ENCODE data around the gene DUS1L.

Gene DUS1L

DNA sequence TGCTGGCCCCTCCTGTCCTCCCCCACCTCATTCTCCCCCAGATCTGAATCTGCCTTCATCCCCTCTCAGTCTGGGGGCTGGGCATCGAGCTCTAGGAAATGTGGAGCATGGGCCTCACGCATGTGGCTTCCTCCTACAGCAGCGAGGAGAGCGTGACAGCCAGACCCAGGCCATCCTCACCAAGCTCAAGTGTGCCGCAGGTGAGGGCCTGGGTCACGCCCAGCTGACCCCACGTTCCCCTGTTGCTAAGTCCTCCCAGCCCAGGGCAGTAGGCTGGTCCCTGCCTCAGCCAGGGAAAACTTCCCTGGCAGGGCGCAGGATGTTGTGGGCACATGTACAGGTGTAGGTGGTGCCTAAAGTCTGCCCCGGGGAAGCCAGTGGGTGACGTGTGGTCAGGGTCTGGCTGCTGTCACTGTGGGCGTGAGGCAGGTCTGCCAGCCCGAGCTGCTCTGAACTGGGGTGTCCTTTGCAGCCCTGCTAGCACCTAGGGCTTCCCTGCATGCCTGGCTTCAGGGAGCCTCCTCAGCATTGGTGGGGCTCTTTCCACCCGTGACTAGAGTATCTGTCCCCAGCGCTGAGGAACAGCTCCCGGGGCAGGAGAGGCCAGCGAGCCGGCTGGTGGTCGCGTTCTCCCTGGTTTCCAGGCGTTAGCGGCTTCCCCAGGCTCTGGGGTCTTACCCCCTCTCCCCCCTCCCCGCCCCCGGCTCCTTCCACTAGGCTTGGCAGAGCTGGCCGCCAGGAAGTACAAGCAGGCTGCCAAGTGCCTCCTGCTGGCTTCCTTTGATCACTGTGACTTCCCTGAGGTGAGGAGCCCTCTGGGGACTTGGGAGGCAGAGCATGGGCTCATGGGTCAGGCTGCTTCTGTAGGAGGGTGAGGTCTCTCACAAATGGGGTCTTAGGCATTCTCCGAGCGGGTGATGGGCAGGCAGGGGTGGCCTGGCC lies 10.3 kb downstream of the DUS1L start:
- DNase-seq (ENCODE audit: low spot score): no peak

DNA sequence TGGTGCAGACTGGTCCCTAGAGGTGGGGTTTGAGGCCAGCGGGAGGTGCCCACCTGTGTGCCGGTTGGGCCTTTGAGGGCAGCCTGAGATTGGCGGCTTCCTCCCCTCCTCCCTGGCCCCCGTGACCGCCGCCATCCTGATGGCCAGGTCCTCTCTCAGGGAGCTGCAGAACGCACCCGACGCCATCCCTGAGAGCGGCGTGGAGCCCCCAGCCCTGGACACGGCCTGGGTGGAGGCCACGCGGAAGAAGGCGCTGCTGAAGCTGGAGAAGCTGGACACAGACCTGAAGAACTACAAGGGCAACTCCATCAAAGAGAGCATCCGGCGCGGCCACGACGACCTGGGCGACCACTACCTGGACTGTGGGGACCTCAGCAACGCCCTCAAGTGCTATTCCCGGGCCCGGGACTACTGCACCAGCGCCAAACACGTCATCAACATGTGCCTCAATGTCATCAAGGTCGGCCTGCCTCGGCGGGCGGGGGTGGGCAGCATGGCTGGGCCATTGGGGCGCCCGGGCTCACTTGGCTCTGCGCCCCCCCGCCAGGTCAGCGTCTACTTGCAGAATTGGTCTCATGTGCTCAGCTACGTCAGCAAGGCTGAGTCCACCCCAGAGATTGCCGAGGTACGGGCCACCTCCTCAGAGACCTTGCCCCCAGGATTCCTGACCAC lies 11.1 kb downstream of the DUS1L start:
- no peak for DNase-seq (ENCODE audit: low spot score)

DNA sequence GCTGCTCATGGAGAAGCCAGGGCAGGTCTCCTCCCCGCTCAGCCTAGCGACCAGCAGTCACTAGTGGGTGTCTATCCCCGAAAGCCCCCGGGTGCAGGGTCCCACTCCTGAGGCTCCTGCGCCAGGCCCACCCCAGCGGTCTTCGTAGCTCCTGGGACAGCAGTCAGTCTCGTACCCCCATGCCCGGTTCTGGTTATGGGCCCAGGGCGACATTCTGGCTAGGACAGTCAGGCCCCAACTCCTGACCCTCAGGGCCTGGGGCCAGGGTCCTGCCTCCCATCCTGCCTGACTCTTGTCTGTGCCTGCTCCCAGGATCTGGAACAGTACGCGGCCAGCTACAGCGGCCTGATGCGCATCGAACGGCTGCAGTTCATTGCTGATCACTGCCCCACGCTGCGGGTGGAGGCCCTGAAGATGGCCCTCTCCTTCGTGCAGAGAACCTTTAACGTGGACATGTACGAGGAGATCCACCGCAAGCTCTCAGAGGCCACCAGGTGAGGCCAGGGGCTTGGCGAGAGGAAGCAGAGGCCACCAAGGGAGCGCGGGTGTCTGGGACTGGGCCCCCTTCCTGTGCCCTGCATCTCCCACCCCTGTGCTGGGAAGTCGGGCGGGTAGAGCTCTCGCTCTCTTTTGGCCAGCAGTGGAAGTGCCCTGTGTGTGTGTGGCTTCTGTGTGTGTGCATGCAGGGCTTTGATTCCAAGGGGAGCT lies 11.9 kb downstream of the DUS1L start:
- DNase-seq (ENCODE audit: low spot score): no peak

DNA sequence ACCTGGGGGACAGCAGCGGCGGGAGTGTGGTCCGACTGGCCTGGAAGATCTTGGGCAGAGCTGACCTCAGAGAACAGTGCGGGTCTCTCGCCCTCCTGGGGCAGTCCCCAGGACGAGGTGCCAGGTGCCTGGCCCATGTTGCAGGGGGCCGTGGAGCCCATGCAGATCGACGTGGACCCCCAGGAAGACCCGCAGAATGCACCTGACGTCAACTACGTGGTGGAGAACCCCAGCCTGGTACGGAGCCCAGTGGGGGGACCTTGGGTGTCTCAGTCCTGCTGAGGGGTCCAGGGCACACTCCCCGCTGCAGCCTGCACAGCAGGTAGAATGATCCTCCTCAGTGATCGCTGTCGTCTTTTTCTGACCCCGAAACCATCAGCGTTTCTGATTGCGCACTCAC lies 12.5 kb downstream of the DUS1L start:
- no peak for DNase-seq (ENCODE audit: low spot score)

DNA sequence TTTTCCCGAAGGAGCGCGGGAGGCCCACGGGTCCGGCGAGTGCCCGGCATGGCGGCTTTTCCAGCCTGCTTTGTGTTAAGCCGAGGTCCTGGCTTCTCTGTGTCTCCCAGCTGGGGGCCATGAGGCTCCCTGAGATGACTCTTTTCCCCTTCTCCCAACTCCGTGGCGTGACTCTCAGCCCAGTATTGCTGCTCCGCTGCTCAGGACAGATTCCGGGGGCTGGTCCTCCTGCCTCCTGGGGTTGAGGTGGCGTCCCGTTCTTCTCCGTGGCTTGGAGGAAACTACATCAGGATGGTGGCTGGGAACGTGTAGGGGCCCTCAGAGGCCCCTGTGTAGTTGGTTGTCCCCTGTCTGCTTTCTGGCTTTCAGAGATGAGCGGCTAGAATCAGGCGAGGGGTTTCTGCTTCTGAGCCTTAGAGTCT lies 13.0 kb downstream of the DUS1L start:
- no peak for DNase-seq (ENCODE audit: low spot score)

DNA sequence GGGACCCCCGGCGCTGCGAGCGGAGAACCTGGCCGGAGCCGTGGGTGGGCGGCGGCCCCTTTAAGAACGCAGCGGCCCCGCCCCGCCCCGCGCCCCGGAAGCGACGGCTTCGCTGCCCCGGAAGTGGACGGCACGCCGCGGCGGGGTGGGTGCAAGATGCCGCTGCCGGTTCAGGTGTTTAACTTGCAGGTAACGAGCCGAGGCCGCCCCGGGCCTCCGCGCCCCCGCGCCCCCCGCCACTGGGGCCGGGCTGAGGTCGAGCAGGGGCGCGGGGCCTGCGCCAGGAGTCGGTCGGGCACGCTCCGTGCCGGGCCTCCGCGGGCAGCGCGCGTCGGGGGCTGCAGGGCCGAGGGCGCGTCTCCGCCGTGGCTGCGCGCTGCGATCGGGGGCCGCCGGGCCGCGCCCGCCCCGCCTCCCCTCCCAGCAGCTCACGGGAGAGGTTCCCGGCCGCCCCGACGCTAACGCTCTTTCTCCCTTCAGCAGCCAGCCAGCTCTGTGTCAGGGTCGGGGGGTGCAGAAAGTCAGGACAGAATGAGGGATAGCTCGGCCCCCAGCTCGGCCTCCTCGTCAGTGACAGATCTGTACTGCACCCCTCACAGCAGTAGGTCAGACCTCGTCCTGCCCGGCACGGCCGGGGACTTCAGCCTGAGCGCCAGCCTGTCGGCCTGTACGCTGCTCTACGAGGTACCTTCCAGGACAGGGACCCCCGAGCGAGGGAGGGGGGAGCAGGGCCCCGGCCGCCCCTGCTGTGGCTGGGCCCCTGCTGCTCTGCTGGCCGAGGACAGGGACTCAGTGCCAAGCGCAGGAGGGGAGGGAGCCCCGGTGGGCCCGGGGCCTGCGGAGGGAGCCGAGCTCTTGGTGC lies 13.6 kb downstream of the DUS1L start, which contains the start of the genes GPS1 and RFNG:
Gene GPS1, plus strand, starts transcription at position 123 of the 862 bp plus-strand sequence. Its CDS starts 34 bp downstream, at position 157.
Gene RFNG, minus strand, starts transcription at position 36 of the 862 bp plus-strand sequence. CDS start 45 bp downstream, outside the sequence.
- peak; percentile 78 for DNase-seq (ENCODE audit: low spot score)

DNA sequence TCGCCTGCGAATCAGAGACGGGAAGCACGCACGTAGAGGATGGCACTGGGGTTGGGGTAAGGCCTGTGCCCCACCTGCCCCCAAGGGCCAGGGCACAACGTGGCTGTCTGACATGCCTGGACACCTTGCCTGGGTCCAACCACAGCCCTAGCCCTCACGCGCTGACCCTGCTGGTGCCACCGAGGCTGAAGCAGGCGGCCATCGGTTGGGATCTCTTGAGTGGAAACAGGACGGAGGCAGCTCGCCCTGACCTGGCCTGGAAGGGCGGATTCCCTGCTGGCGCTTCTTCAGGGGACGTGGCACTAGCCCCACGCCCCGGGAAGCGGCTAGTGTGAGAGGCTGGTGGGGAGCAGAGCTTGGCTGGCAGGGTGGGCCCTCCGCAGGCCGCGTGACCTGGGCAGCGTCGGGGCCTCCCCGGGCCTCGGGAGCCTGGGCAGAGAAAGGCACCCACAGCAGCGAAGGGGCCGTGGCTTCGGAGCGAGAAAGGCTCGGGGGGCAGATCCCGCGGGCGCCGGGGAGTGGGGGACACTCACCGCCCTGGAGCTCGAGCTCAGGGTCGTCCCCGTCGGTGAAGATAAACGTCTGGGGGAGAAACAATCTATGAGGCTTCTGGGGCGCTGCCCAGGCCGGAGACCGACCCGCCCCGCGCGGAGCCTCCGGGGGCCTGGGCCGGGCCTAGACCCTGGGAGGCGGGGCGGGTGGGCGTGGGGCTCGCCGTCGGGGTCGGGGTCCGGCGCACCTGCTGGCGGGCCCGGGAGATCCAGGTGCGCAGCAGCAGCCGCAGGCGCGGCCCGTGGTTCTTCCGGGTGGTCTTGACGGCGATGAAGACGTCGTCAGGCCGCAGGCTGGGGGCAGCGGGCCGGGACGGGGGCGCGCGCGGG lies 14.6 kb downstream of the DUS1L start:
- no peak for DNase-seq (ENCODE audit: low spot score)

DNA sequence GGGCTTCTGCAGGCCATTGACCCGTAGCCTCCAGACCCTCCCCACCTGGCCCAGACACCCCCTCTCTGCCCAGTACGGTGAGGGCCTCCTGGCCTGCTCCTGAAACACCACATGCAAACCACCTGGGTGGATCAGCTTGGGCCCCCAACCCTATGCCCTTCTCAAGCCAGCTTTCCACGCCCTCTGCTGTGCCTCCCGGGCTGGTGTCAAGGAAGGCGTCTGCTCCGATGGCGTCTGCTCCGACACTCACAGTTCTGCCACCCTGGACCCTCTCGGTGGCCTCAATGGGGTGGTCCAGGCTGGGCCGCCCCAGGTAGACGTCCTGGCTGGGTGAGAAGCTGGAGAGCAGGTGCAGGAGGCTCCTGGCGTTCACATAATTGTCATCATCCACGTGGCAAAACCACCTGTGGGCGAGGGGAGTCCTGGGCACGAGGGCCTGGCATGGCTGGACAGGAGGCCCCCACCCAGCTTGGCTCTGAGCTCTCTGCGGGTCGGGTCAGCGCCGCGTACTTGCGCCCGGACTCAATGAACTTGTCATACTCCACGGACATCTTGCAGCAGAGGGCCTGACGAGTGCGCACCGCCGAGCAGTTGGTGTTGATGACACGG lies 15.3 kb downstream of the DUS1L start:
- DNase-seq (ENCODE audit: low spot score): no peak

DNA sequence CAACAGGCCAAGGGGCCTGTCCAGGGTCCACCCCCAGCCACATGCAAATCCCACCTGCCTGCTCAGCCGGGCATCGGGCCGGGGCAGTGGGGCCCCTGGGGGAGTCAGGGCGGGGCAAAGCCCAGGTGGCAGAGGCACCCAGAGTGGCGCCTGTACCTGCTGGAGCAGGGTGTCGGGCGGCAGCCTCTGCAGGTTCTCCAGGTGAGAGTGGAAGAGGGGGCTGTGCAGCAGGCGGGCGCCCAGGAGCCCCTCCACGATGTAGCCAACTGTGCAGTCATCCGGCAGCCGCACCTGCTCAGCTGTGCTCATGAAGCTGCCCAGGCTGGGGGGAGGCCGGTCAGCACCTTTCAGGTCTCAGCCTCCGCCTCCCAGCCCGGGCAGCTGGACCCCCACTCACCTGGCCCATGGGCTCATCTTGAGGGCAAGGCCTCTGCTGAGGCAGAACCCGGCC lies 16.1 kb downstream of the DUS1L start:
- no peak for DNase-seq (ENCODE audit: low spot score)

DNA sequence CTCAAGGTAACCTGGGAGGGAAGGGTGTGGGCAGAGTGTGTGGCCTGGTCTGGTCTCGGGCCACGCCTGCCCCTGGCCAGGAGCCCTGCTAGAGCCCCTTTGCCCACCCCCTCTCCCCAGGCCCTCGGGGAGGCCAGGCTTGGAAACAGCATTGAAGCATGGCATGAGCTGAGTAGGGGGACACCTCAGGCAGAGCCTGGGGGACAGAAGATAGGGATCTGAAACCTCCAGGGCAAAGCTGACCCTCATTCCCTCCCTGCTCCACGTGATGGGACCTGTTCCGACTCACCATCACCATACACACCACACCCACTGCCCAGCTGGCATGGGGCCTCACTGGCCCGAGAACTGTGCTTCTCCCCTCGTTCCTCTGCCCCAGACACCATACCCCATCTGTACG lies 16.5 kb downstream of the DUS1L start:
- DNase-seq (ENCODE audit: low spot score): no peak

DNA sequence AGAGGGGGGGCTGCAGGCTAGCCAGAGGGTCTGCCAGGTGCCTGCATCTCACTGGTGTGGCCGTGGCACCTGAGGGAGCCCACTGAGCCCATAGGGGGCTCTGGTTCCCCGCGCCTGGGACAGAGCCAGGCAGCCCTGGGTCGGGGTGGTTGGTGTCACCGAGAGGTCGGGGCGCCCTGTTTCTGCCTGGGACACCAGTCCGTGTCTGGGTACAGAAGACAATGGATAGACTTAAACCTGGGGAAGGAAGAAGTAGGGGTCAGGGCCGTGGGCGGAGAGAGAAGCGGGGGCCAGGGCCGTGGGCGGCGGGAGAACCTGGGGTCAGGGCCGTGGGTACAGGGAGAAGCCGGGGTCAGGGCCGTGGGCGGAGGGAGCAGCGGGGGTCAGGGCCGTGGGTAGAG lies 17.0 kb downstream of the DUS1L start:
- DNase-seq (ENCODE audit: low spot score): no peak

DNA sequence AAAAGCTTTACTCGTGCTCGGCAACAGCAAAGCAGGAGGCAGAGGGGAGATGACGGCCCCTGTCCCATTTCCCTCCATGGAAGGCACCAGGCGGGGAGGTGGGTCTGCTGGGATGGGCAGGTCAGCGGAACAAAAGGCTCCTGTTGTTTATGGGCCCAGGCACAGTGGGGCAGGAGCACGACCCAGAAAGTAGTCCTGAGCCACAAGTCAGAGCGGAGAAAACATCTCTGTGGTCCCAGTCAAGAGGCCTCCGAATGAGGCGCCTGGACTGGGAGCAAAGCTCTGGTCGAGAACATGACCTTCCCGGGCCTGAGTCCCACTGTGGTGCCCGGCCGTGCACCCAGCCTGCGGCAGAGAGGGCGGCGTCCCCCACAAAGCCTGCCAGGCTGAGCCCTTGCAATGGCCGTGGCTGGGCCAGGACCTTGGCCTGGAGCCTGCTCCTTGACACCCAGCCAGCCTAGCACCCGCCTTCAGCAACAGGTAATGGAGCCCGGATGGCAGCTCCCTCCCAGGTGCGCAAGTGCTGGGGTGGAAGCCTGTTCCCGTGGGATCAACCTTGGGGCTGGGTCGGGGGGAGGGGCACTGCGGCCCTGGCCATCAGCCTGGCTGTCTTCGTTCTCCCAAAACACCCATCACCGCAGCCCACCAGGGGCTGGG lies 17.6 kb downstream of the DUS1L start:
- DNase-seq (ENCODE audit: low spot score): no peak

DNA sequence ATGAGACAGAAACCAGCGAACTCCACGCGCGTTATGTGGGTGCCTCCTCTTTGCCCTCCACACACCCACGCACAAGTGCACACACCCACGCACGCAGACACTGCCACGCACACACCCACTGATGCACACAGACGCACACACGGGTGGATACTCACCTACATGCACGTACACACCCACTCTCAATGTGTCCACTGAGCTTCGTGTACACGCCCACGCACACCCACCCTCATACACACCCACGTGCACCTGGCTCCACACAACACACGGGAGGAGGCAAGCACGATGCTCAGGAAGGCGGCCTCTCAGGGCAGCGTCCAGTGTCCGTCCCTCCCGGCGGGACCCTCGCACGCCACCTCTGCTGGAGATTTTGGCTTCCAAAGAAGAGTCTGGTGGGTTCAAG lies 18.2 kb downstream of the DUS1L start:
- DNase-seq (ENCODE audit: low spot score): no peak

DNA sequence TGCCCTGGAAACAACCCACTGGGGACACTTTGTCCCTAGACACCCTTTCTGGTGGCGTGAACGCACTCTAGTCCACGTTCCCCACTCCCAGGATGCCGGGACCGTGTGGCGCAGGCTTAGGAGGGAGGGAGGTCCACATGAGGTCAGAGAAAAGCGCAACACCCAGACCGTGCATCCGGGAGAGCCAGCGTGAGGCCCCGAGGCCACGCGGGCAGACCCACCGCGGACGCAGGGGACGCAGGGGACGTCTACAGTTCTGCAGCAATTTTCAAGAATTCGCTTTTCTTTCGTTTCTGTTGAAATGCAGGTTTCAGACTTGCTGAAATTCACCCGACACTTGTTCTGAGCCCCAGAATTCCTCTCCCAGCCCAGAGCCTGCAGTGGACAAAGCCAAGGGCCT lies 18.7 kb downstream of the DUS1L start:
- DNase-seq (ENCODE audit: low spot score): no peak

DNA sequence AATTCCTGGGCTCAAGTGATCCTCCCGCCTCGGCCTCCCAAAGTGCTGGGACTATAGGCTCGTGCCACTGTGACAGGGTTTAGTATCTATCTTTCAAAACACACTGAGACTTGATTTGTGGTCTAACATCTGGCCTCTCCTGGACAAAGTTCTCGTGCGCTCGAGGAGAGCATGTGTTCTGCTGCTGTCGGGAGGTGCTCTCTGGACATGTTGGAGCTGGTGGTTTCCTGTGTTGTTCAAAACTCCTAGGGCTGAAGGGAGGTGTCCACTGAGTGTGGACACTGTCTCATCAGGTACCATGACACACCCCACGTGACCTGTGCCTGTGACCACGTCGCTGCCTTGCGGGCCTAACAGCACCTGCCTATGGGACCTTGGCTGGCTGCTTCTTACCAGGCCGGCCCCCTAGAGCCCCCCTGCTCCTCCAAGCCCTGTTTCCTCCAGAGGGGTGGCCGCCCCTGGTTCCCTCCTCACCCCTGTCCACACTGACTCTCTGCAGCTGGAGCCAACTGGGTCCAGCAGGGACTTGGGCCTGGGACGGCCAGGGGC lies 19.6 kb downstream of the DUS1L start:
- no peak for DNase-seq (ENCODE audit: low spot score)

DNA sequence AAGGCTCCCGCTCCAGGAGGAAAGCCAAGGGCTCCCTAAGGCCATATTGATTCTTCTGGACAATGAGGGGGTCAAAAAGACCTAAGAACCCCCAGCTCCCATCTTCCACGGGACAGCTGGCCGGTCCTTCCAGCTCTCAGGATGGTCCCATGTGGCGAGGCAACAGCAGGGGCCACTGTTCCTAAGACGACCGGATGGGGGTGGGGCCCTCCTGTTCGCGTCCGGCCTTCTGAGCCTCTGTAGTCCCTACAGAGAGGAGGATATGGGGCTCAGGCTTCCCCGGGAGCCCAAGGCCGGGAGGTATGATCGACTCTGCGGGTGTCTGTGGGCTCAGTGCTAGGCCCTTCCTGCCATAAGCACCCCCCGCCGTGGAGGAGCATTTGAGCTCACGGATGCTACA lies 22.1 kb downstream of the DUS1L start:
- DNase-seq (ENCODE audit: low spot score): no peak

DNA sequence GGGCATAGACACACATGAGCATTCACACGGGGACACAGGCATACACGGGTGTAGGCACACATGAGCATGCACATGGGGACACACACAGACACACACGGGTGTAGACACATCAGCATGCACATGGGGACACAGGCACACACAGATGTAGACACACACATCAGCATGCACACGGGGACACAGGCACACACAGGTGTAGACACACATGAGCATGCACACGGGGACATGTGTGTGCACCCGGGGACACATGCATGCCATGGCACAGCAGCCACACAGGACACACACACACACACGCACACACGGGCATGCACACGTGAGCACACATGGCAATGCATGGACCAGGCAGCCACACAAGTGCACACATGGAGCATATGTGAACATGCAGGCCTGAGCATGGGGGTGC lies 23.0 kb downstream of the DUS1L start:
- DNase-seq (ENCODE audit: low spot score): no peak

DNA sequence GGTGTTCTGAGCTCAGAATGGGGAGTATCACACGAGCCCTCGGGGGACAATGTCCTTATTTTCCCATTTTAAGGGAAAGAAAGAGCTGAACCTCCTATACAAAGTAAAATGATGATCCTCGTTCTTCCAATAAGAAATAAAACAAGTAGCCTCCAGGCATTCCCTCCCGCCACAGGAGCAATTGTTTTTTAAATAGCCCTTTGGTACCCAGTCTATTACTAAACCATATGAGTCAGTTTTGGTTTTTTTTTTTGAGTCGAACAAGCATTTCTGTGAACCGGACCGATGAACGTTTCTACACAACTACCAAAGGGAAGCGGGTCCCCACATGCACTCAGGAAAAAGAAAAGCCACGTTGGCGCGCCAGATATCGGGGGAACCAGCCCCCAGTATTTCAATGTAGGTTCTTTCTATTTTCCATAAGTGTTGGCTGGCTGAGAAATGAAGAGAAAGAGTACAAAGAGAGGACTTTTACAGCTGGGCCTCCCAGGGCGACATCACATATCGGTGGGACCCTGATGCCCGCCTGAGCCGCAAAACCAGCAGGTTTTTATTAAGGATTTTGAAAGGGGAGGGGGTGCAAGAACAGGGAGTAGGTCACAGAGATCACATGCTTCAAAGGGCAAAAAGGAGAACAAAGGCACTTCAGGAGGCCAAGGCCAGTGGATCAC lies 24.3 kb downstream of the DUS1L start:
- DNase-seq (ENCODE audit: low spot score): no peak

Data from LoVo (cell line).